Calu3 (cell line): ENCODE results near the gene TPCN2. TPM values are rescaled to one million over a fixed set of nuclear protein-coding genes. Genes with fewer than 3 reads are reported as not detected.

Experiments used
- BruUV-seq: library from RNA; stranded (reverse); fragments of 400-500 nt; replicated peaks from 2 replicates; lab custom pipeline; 2021; lab: Mats Ljungman, UMichigan
- CTCF ChIA-PET: fragments of 300-600 bp; sonication (Branson Sonifier 250); formaldehyde crosslinking; loops from one replicate; lab custom pipeline; 2022; ENCODE audit warnings: antibody characterized with exemption; lab: Charles Lee
- DNase-seq: peaks from one replicate; pipeline ENCODE4 v3.0.0; 2022
- H3K27ac Mint-ChIP-seq: one replicate; pipeline ENCODE4 v1.8.0; 2022; ENCODE audit warnings: mixed read lengths; ENCODE audit not compliant: unreplicated experiment
- H3K27me3 Mint-ChIP-seq: one replicate; pipeline ENCODE4 v1.8.0; 2022; ENCODE audit warnings: mixed read lengths; ENCODE audit not compliant: unreplicated experiment
- H3K36me3 Mint-ChIP-seq: one replicate; pipeline ENCODE4 v1.8.0; 2022; ENCODE audit warnings: mild to moderate bottlenecking, moderate library complexity, mixed read lengths; ENCODE audit not compliant: insufficient read depth, unreplicated experiment
- H3K4me1 Mint-ChIP-seq: one replicate; pipeline ENCODE4 v1.8.0; 2022; ENCODE audit warnings: mild to moderate bottlenecking, low read depth, mixed read lengths; ENCODE audit not compliant: unreplicated experiment
- H3K4me3 Mint-ChIP-seq: one replicate; pipeline ENCODE4 v1.8.0; 2022; ENCODE audit warnings: mild to moderate bottlenecking, low read depth, moderate library complexity, mixed read lengths; ENCODE audit not compliant: unreplicated experiment
- H3K9me3 Mint-ChIP-seq: one replicate; pipeline ENCODE4 v1.8.0; 2022; ENCODE audit warnings: low read depth, mixed read lengths; ENCODE audit not compliant: unreplicated experiment
- intact Hi-C: fragments of 100-400 bp; cut with micrococcal nuclease; formaldehyde crosslinking; loops from one replicate; pipeline ENCODE4 v1.10.0; 2022; ENCODE audit not compliant: unreplicated experiment
- total RNA-seq: library from RNA; stranded (reverse); gene quantifications from 2 replicates; pipeline ENCODE4 v1.2.3, GENCODE V29; 2022
- TF ChIP-seq, protein P1 (sequence below): fragments of 200-600 bp; IDR thresholded peaks from one replicate; pipeline ENCODE4 v1.8.0; 2022; ENCODE audit warnings: antibody characterized with exemption; ENCODE audit not compliant: unreplicated experiment

Gene TPCN2
- total RNA-seq, 1 experiment from 2014 or later, result 21.9 TPM

DNA sequence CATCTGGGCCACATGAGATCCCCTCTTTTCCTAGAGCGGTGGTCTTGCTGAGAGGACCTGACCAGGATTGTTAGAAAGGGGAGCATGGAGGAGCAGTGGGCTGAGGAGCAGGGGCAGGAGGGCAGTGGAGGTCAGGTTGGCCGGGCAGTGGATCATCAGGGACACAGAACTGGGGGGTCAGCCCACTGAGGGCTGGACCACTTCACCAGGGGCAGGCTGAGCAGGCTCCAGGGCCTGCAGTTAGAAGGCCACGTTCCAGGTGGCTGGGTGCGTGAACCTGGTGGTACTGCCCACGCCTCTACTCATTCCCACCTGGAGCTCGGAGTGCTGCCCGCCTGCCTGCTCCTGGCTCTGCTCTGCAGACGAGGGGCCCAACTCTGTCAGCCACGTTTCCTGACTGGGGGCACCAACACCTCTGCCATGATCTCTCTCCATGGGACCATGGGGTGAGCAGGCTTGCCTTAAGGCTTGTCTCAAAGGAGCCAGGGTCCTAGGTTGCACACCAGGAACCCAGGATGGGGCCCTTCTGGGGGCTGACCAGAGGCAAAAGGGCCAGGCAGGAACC, 45.3 kb upstream of the TPCN2 start:
- Mint-ChIP-seq H3K4me1 (peaks cover 12% of the 10 kb centered on the region), H3K9me3 (no peaks in the 10 kb centered on the region), H3K27me3 (peaks cover 36% of the 10 kb centered on the region), H3K36me3 (no peaks in the 10 kb centered on the region), H3K4me3 (no peak overlapping the region), H3K27ac (no peak overlapping the region)
- no TSS peak for BruUV-seq
- no peak for DNase-seq
- intact Hi-C loops, result no loop called here
- CTCF ChIA-PET, result interaction anchor here (1.6 kb wide), 1 partner anchor 8 kb away, joined by 3 read pairs; no protein-coding TSS in a partner anchor
- TF ChIP-seq, protein P1, sequence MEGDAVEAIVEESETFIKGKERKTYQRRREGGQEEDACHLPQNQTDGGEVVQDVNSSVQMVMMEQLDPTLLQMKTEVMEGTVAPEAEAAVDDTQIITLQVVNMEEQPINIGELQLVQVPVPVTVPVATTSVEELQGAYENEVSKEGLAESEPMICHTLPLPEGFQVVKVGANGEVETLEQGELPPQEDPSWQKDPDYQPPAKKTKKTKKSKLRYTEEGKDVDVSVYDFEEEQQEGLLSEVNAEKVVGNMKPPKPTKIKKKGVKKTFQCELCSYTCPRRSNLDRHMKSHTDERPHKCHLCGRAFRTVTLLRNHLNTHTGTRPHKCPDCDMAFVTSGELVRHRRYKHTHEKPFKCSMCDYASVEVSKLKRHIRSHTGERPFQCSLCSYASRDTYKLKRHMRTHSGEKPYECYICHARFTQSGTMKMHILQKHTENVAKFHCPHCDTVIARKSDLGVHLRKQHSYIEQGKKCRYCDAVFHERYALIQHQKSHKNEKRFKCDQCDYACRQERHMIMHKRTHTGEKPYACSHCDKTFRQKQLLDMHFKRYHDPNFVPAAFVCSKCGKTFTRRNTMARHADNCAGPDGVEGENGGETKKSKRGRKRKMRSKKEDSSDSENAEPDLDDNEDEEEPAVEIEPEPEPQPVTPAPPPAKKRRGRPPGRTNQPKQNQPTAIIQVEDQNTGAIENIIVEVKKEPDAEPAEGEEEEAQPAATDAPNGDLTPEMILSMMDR, result no peak

DNA sequence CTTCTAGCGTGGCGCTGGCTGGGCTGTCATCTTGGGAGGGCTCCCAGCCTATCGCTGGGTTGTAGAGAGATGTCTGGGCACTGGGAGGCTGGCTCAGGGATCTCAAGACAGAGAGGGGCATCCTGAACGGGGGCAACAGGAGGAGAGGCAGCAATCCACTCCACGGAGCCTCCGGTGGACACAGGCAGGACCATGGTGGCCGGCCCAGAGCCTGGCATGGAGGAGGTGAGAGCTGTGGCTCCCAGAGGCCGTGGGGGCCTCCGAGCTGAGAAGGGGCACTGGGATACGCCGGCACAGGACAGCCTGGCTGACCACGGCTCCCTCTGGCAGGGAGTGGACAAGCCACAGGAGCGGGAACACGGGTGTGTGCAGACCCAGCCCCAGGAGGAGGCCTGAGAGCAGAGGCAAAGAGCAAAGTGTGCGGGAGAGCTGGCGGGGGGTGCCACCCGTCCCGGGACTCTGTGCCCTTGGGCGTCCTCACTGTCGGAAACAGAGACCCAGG, 44.8 kb upstream of the TPCN2 start:
- Mint-ChIP-seq H3K4me3 (no peak overlapping the region), H3K36me3 (no peaks in the 10 kb centered on the region), H3K4me1 (peaks cover 17% of the 10 kb centered on the region), H3K27me3 (peaks cover 31% of the 10 kb centered on the region), H3K9me3 (no peaks in the 10 kb centered on the region), H3K27ac (no peak overlapping the region)
- intact Hi-C loops, result no loop called here
- no TSS peak for BruUV-seq
- TF ChIP-seq, protein P1, result no peak
- DNase-seq, result no peak
- CTCF ChIA-PET, result no interaction called here

DNA sequence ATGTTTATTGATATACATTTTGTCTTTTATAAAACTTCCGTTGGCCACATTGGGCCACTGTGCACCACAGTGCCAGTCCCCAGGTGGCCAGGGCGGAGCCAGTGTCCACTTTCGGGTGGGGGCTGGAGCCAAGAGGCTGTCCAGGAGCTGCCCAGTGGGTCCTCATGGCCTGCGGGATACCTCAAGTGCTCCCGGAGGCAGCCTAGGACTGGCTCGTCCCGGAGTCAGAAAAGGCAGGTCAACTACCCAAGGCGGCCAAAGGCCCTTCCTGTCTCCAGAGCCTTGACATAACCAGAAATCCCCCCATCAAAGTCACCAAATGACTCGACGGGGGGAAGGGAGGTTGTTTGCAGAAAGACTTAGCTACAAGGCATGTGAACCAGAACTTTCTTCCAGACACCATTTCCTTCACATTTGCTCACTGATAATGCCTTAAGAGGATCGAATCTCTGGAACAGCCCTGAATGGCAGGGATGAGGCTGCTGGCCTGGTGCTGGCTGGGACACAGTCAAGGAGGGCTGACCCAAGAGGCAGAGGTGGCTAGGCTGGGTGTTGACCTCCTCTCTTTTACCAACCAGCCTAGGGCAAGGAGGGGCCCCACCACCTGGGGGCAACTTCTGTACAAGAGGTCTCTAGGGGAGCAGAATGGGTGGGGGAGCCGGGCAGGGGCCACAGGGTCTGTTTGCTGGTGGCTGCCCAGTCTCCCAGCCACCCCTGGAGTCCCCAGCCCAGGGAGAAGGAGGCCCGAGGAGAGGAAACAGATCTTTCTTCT, 44.1 kb upstream of the TPCN2 start:
- Mint-ChIP-seq H3K27me3 (peaks cover 24% of the 10 kb centered on the region), H3K4me3 (no peak overlapping the region), H3K4me1 (peaks cover 21% of the 10 kb centered on the region), H3K36me3 (no peaks in the 10 kb centered on the region), H3K27ac (no peak overlapping the region), H3K9me3 (no peaks in the 10 kb centered on the region)
- CTCF ChIA-PET, result no interaction called here
- BruUV-seq, result no TSS peak
- intact Hi-C loops, result no loop called here
- no peak for DNase-seq
- TF ChIP-seq, protein P1, result no peak

DNA sequence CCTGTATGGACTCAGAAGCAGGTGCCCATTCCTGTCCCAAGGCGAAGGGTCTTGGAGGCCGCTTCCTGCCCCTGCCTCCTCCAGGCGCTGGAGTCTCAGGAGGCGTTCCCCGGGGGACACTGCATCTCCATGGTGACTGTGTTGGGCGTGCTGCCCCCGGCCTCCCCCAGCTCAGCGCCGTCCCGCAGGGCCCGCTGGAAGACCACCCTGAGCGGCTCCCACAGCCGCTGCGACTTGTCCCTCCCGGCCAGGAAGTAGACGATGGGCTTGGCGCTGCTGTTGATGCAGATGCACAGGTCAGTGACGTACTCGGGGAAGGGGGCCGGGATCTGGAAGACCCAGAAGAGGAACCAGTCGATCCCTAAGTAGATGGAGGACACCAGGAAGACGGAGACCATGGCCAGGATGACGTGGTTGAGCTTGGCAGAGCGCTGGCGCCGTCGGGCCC, 43.5 kb upstream of the TPCN2 start:
- Mint-ChIP-seq H3K27me3 (peaks cover 19% of the 10 kb centered on the region), H3K4me3 (no peak overlapping the region), H3K36me3 (no peaks in the 10 kb centered on the region), H3K4me1 (peaks cover 21% of the 10 kb centered on the region), H3K27ac (no peak overlapping the region), H3K9me3 (no peaks in the 10 kb centered on the region)
- CTCF ChIA-PET, result no interaction called here
- no TSS peak for BruUV-seq
- intact Hi-C loops, result no loop called here
- TF ChIP-seq, protein P1, result no peak
- DNase-seq, result no peak
